HepG2 (cell line): ENCODE data around the gene ERF. TPM values are rescaled to one million over a fixed set of nuclear protein-coding genes. Genes with fewer than 3 reads are reported as not detected.

Source experiments
- ARNT2 ChIP-seq: sonication (generic); formaldehyde crosslinking; IDR thresholded peaks from 2 replicates; pipeline ENCODE4 v1.8.0; 2022; ENCODE audit warnings: mild to moderate bottlenecking, low read depth, missing genetic modification reagents, moderate library complexity
- JUNB ChIP-seq: sonication (generic); formaldehyde crosslinking; IDR thresholded peaks from 2 replicates; pipeline ENCODE4 v1.8.0; 2022; ENCODE audit warnings: missing genetic modification reagents, mild to moderate bottlenecking, borderline replicate concordance
- LRRFIP1 ChIP-seq: sonication (generic); formaldehyde crosslinking; conservative IDR thresholded peaks from 2 replicates; pipeline ENCODE4 v1.4.0; 2020; ENCODE audit warnings: missing genetic modification reagents
- NKX3-1 ChIP-seq: sonication (generic); formaldehyde crosslinking; IDR thresholded peaks from 2 replicates; pipeline ENCODE4 v1.5.0; 2020; ENCODE audit warnings: missing genetic modification reagents
- PRMT3 ChIP-seq: sonication (generic); formaldehyde crosslinking; IDR thresholded peaks from 2 replicates; pipeline ENCODE4 v1.8.1; 2022; ENCODE audit warnings: low read depth, mild to moderate bottlenecking, moderate library complexity, missing genetic modification reagents, borderline replicate concordance
- SP1 ChIP-seq, 2 experiments: fragments of 450-650 bp in 1 of 2; sonication (generic) in 1 of 2; formaldehyde crosslinking in 1 of 2; IDR thresholded peaks; 2 replicates each; pipeline versions ENCODE4 v1.4.0 to v1.6.1; 2016 to 2020; ENCODE audit warnings: missing genetic modification reagents in 1 of 2
- TCF12 ChIP-seq, 2 experiments: fragments of 450-650 bp in 1 of 2; sonication (generic) in 1 of 2; formaldehyde crosslinking in 1 of 2; IDR thresholded peaks; 2 replicates each; pipeline versions ENCODE4 v1.6.1 to v1.8.0; 2017 to 2022; ENCODE audit warnings: antibody characterized with exemption in 1 of 2, mild to moderate bottlenecking in 1 of 2, missing genetic modification reagents in 1 of 2, moderate library complexity in 1 of 2
- ZNF235 ChIP-seq: sonication (generic); formaldehyde crosslinking; IDR thresholded peaks from 2 replicates; pipeline ENCODE4 v1.8.1; 2023; ENCODE audit warnings: mild to moderate bottlenecking, missing genetic modification reagents, borderline replicate concordance
- ZNF331 ChIP-seq: sonication (generic); formaldehyde crosslinking; IDR thresholded peaks from 2 replicates; pipeline ENCODE4 v1.4.0; 2020; ENCODE audit warnings: missing genetic modification reagents
- ZNF362 ChIP-seq: sonication (generic); formaldehyde crosslinking; IDR thresholded peaks from 2 replicates; pipeline ENCODE4 v1.4.0; 2020; ENCODE audit warnings: missing genetic modification reagents, mild to moderate bottlenecking, borderline replicate concordance
- ZNF407 ChIP-seq: sonication (generic); formaldehyde crosslinking; IDR thresholded peaks from one replicate; pipeline ENCODE4 v1.5.1; 2020; ENCODE audit warnings: mild to moderate bottlenecking, missing genetic modification reagents; ENCODE audit errors: not compliant biosample characterization
- polyA plus RNA-seq, 8 experiments: library from polyadenylated mRNA; depleted of rRNA in 3 of 8; stranded (reverse) in 7 of 8; unstranded in 1 of 8; fragments of >200 nt; fragmentation: Illumina TruSeq in 4 of 8; extraction: Trizol in 4 of 8; gene quantifications; 2 replicates each; pipeline versions ENCODE4 v1.2.1 to v1.2.3, GENCODE V29; 2011 to 2016; ENCODE audit warnings: low read depth in 4 of 8, missing spikeins in 1 of 8, mixed read lengths in 1 of 8; ENCODE audit not compliant: insufficient read depth in 1 of 8
- total RNA-seq, 5 experiments: library from RNA; depleted of rRNA; stranded (reverse); fragments of >200 nt; fragmentation: Illumina TruSeq; extraction: Trizol; gene quantifications; 2 replicates each; pipeline ENCODE4 v1.2.3, GENCODE V29; 2016; ENCODE audit warnings: low read depth in 1 of 5
- TF ChIP-seq, protein P1 (sequence below): sonication (generic); formaldehyde crosslinking; IDR thresholded peaks from 2 replicates; pipeline ENCODE4 v1.9.0; 2021; ENCODE audit warnings: missing genetic modification reagents, mild to moderate bottlenecking, borderline replicate concordance

Gene ERF
- total and polyA plus RNA-seq, 2 of the 13 experiments (the other 11 are each of a cell fraction or from before 2014, with no cell fraction given): 67.1 to 69.9 TPM

DNA sequence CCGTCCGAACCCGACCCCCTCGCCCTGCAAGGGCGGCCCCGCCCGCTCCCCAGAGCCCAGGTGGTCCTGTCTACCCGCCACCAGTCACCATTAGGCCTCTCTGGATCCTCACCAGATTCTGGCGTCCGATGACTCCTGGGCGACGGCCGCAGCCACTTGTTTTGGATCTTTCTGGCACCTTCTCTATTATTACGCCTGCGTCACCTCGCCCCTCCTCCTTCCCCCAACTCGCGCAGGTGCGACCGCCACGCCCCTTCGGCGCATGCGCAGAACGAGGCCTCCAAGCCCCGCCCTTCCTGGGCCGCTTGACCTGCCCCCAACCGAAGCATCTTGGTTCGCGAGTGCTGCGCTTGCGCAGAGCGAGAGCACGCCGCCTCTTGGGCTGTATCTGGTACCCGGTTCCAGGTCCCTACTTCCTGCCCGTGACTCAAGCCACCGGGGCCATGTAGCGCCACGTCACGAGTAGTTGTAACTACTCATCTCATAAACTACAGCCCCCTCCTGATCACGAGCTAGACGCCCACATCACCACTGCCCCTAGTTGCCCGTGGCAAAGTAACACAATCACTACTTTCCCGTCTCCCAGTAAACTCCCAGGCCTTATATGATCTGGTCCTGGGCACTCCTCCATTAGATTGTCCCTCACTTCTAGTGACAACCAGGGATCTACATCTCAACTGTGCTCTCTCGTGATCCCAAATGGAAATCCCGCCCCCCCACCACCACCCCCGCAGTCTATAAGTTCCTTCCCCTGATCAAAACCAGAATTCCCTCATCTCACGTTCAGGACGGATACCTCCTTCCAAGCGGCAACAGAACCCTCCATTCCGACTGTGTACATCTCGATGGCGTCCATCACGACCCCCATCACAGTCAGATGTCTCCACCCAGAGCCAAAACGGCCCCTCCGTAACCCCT is 37.1 kb downstream of the ERF start, which contains the start of gene DEDD2 (continued):
- TF ChIP-seq ZNF407 (CRISPR knock-in tag) (no peak), PRMT3 (CRISPR knock-in tag) (peak; percentile 76; the same call in 1 of the 2 replicates), ZNF331 (no peak), JUNB (CRISPR knock-in tag) (no peak), SP1 (IDR thresholded peaks at IDR 0.05) (no peak), SP1 (CRISPR knock-in tag; IDR thresholded peaks at IDR 0.05) (peak; percentile 60; the same call in 1 of the 2 replicates), TCF12 (IDR thresholded peaks at IDR 0.05) (no peak), TCF12 (CRISPR knock-in tag; IDR thresholded peaks at IDR 0.05) (no peak), NKX3-1 (CRISPR knock-in tag) (no peak), LRRFIP1 (CRISPR knock-in tag) (no peak), ARNT2 (CRISPR knock-in tag) (no peak; the same call in 1 of the 2 replicates), ZNF362 (CRISPR knock-in tag) (no peak), ZNF235 (no peak)
- TF ChIP-seq, protein P1, sequence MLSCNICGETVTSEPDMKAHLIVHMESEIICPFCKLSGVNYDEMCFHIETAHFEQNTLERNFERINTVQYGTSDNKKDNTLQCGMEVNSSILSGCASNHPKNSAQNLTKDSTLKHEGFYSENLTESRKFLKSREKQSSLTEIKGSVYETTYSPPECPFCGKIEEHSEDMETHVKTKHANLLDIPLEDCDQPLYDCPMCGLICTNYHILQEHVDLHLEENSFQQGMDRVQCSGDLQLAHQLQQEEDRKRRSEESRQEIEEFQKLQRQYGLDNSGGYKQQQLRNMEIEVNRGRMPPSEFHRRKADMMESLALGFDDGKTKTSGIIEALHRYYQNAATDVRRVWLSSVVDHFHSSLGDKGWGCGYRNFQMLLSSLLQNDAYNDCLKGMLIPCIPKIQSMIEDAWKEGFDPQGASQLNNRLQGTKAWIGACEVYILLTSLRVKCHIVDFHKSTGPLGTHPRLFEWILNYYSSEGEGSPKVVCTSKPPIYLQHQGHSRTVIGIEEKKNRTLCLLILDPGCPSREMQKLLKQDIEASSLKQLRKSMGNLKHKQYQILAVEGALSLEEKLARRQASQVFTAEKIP (CRISPR knock-in tag): no peak
